ENCODE measurements around the gene TPMT. TPM values are rescaled to one million over a fixed set of nuclear protein-coding genes. Genes with fewer than 3 reads are reported as not detected.

TPMT gene
- total RNA-seq (2021; ENCODE audit: unreplicated experiment) = 9.7 TPM
- polyA plus RNA-seq (2012; ENCODE audit: insufficient read length) = 4.9 TPM
- Bru-seq, nascent RNA = percentile 57 among the genes with signal in this experiment
- percentile 60 among the genes with signal in this experiment for BruChase-seq, experiment 1, labeled RNA remaining after a 2-hour chase
- BruChase-seq, experiment 2, labeled RNA remaining after a 6-hour chase = percentile 74 among the genes with signal in this experiment
- long read RNA-seq, transcript TPMT-201 (9 exons, 3,181 nt) = major isoform, 35 of 44 reads
- long read RNA-seq, partial matches to known transcripts = 2 of 44 reads
- long read RNA-seq, other reads (novel, unspliced or antisense) = 7 of 44 reads

- POLR2A ChIA-PET = interaction anchor here (0.5 kb wide), 1 partner anchor 549 kb away, joined by 7 read pairs; no protein-coding TSS in a partner anchor
- peak within 1 kb of the TSS; percentile 89 to 96 for H3K4me3 ChIP-seq (ENCODE audit: low read depth in 2 of 2, low read length in 2 of 2)
- peak; percentile 90 for ATAC-seq
- TF ChIP-seq SIN3A (IDR thresholded peaks at IDR 0.05; ENCODE audit: borderline replicate concordance, insufficient read depth, low read depth, low read length) = 0 out of 2 replicates have a peak, but pooled peaks have one; percentile 48
- no peak for TF ChIP-seq TCF7L2 (IDR thresholded peaks at IDR 0.05; ENCODE audit: low read depth, low read length)
- peak; percentile 47; the same call in 1 of the 2 replicates for TF ChIP-seq POLR2AphosphoS5 (IDR thresholded peaks at IDR 0.05; ENCODE audit: low read depth, low read length)
- DNase-seq (ENCODE audit: low read depth, low spot score) = peak; percentile 13
- CTCF ChIA-PET = no interaction called here
- in situ Hi-C loops (cut with HindIII; ENCODE audit: low pct_unique_long_range_greater_than_20kb, low sequenced_read_pairs) = no loop called here
- peaks cover 7% of the 10 kb centered on the region for H3K4me1 ChIP-seq (ENCODE audit: control insufficient read depth, insufficient read depth, low read length)
- H3K36me3 ChIP-seq (ENCODE audit: control insufficient read depth, insufficient read depth, low read length) = no peaks in the 10 kb centered on the region
- H3K27me3 ChIP-seq (ENCODE audit: control insufficient read depth, insufficient read depth, low read length) = no peaks in the 10 kb centered on the region
- TSS peak; percentile 93 for BruUV-seq (replicated peaks)
- no peaks in the 10 kb centered on the region for H3K9me3 ChIP-seq (ENCODE audit: control insufficient read depth, insufficient read depth, low read depth, low read length)
- intact Hi-C loops (cut with micrococcal nuclease; ENCODE audit: unreplicated experiment) = no loop called here
- peak within 1 kb of the TSS; percentile 84 for H3K27ac ChIP-seq (ENCODE audit: low read length)
Observed at GRCh38 chr6:18154507-18155149, at the start of gene TPMT. TPMT (minus strand) TSS chr6:18155077; CDS start chr6:18149127, 5,950 bp downstream.

GRCh38 chr6:18203786-18204185 is 48.9 kb upstream of the TPMT start:
- ChIA-PET CTCF (no interaction called here), POLR2A (no interaction called here)
- H3K4me3 ChIP-seq (ENCODE audit: low read depth in 2 of 2, low read length in 2 of 2) = no peak overlapping the region
- DNase-seq (ENCODE audit: low read depth, low spot score) = no peak
- H3K27ac ChIP-seq (ENCODE audit: low read length) = no peak overlapping the region
- no peak for ATAC-seq
- in situ Hi-C loops (cut with HindIII; ENCODE audit: low pct_unique_long_range_greater_than_20kb, low sequenced_read_pairs) (no loop called here), intact Hi-C loops (cut with micrococcal nuclease; ENCODE audit: unreplicated experiment) (no loop called here)
- no peaks in the 10 kb centered on the region for H3K9me3 ChIP-seq (ENCODE audit: control insufficient read depth, insufficient read depth, low read depth, low read length)
- H3K36me3 ChIP-seq (ENCODE audit: control insufficient read depth, insufficient read depth, low read length) = no peaks in the 10 kb centered on the region
- TF ChIP-seq SIN3A (IDR thresholded peaks at IDR 0.05; ENCODE audit: borderline replicate concordance, insufficient read depth, low read depth, low read length) (no peak), TCF7L2 (IDR thresholded peaks at IDR 0.05; ENCODE audit: low read depth, low read length) (no peak), REST (IDR thresholded peaks at IDR 0.05; ENCODE audit: insufficient read depth in 1 of 2, low read depth in 2 of 2, low read length in 1 of 2) (no peak), CTCF (IDR thresholded peaks at IDR 0.05) (no peak), POLR2AphosphoS5 (IDR thresholded peaks at IDR 0.05; ENCODE audit: low read depth, low read length) (no peak)
- no peaks in the 10 kb centered on the region for H3K27me3 ChIP-seq (ENCODE audit: control insufficient read depth, insufficient read depth, low read length)
- no peaks in the 10 kb centered on the region for H3K4me1 ChIP-seq (ENCODE audit: control insufficient read depth, insufficient read depth, low read length)
- BruUV-seq (replicated peaks) = no TSS peak

Measured in Panc1 (cell line).